Colonic mucosa (tissue), 4 donors: ENCODE results near the gene PPP3CA. TPM values are rescaled to one million over a fixed set of nuclear protein-coding genes. Genes with fewer than 3 reads are reported as not detected.
"Not testable (repeated sequence)": the region's sequence is repeated elsewhere in the genome, so short reads cannot be mapped to it uniquely, and the experiment has no call there.

Source experiments
- DNase-seq: peaks from one replicate; pipeline ENCODE4 v3.0.0-alpha.2; 2020
- H3K27ac ChIP-seq: fragments of 200-600 bp; one replicate; pipeline ENCODE4 v1.8.0; 2021
- H3K27me3 ChIP-seq: fragments of 200-600 bp; one replicate; pipeline ENCODE4 v1.8.0; 2021
- H3K36me3 ChIP-seq: fragments of 200-600 bp; one replicate; pipeline ENCODE4 v1.8.0; 2021
- H3K4me1 ChIP-seq: fragments of 200-600 bp; one replicate; pipeline ENCODE4 v1.8.0; 2021; ENCODE audit warnings: mild to moderate bottlenecking
- H3K4me3 ChIP-seq: fragments of 200-600 bp; one replicate; pipeline ENCODE4 v1.8.0; 2021
- H3K9ac ChIP-seq, 2 donors: one replicate each; pipeline ENCODE4 v1.7.0; 2013; ENCODE audit warnings: control low read depth in 2 of 2, low read depth in 2 of 2, low read length in 2 of 2
- H3K9me3 ChIP-seq: fragments of 200-600 bp; one replicate; pipeline ENCODE4 v1.8.0; 2021
- CTCF ChIP-seq: fragments of 200-600 bp; IDR thresholded peaks from one replicate; pipeline ENCODE4 v1.8.0; 2022; ENCODE audit warnings: antibody characterized with exemption, mild to moderate bottlenecking
- intact Hi-C: fragments of 100-400 bp; cut with DNase I; formaldehyde crosslinking; loops from one replicate; pipeline ENCODE4 v1.14.1; 2022
- total RNA-seq, 2 donors: library from RNA; stranded (reverse); fragmentation: NEBNext Ultra II Directional in 1 of 2; extraction: Animal tissue kit (Norgen Biotek cat#: 25700) in 1 of 2; gene quantifications; one replicate each; pipeline ENCODE4 v1.2.1, GENCODE V29; 2021
- donor health status: healthy.
- donor health status: DM: no; HTN: no; CAD: no.
- donor health status: DM: no; HTN: no; CAD: no.

Gene PPP3CA
- total RNA-seq, 2 donors from 2014 or later, result 34.5 to 43.9 TPM

- H3K4me3 ChIP-seq, result no peak overlapping the region
- no peaks in the 10 kb centered on the region for H3K36me3 ChIP-seq
- no peak for TF ChIP-seq CTCF
- no peaks in the 10 kb centered on the region for H3K9me3 ChIP-seq
- H3K4me1 ChIP-seq, result no peaks in the 10 kb centered on the region
- DNase-seq, result no peak
- no peak overlapping the region for H3K27ac ChIP-seq
- no peak overlapping the region for H3K9ac ChIP-seq
- intact Hi-C loops, result loop anchor here (10.0 kb wide), 1 partner anchor 157 kb away; the partner anchor contains the start of gene PPP3CA
- no peaks in the 10 kb centered on the region for H3K27me3 ChIP-seq
These were observed 159.5 kb downstream of the PPP3CA start for GRCh38 chr4:101187841-101188240.

GRCh38 chr4:101186567-101187184 lies 160.7 kb downstream of the PPP3CA start:
- DNase-seq, result no peak
- no peak overlapping the region for H3K9ac ChIP-seq
- no peaks in the 10 kb centered on the region for H3K9me3 ChIP-seq
- no peak overlapping the region for H3K27ac ChIP-seq
- no peaks in the 10 kb centered on the region for H3K36me3 ChIP-seq
- no peak overlapping the region for H3K4me3 ChIP-seq
- intact Hi-C loops, result loop anchor here (10.0 kb wide), 1 partner anchor 158 kb away; the partner anchor contains the start of gene PPP3CA
- TF ChIP-seq CTCF, result no peak
- no peaks in the 10 kb centered on the region for H3K27me3 ChIP-seq
- H3K4me1 ChIP-seq, result no peaks in the 10 kb centered on the region

- TF ChIP-seq CTCF, result no peak
- Histone ChIP-seq H3K9ac (no peak overlapping the region), H3K27me3 (no peaks in the 10 kb centered on the region), H3K36me3 (no peaks in the 10 kb centered on the region), H3K4me1 (no peaks in the 10 kb centered on the region), H3K27ac (peak overlapping the region; percentile 43), H3K9me3 (no peaks in the 10 kb centered on the region), H3K4me3 (no peak overlapping the region)
- intact Hi-C loops, result loop anchor here (10.0 kb wide), 1 partner anchor 160 kb away; the partner anchor contains the start of gene PPP3CA
- peak; percentile 49 for DNase-seq
These were observed 162.7 kb downstream of the PPP3CA start for GRCh38 chr4:101184668-101185067.

GRCh38 chr4:101183666-101184373 lies 163.5 kb downstream of the PPP3CA start:
- H3K4me3 ChIP-seq, result no peak overlapping the region
- H3K27ac ChIP-seq, result peak overlapping the region; percentile 43
- no peaks in the 10 kb centered on the region for H3K9me3 ChIP-seq
- TF ChIP-seq CTCF, result no peak
- H3K36me3 ChIP-seq, result no peaks in the 10 kb centered on the region
- no peaks in the 10 kb centered on the region for H3K27me3 ChIP-seq
- no peaks in the 10 kb centered on the region for H3K4me1 ChIP-seq
- intact Hi-C loops, result loop anchor here (10.0 kb wide), 1 partner anchor 161 kb away; the partner anchor contains the start of gene PPP3CA
- DNase-seq, result no peak
- H3K9ac ChIP-seq, result peak overlapping the region in 1 of 2 donors; percentile 40

- H3K36me3 ChIP-seq, result no peaks in the 10 kb centered on the region
- TF ChIP-seq CTCF, result no peak
- no peaks in the 10 kb centered on the region for H3K4me1 ChIP-seq
- intact Hi-C loops, result loop anchor here (10.0 kb wide), 1 partner anchor 162 kb away; the partner anchor contains the start of gene PPP3CA
- H3K4me3 ChIP-seq, result no peak overlapping the region
- no peak overlapping the region for H3K27ac ChIP-seq
- DNase-seq, result no peak
- no peaks in the 10 kb centered on the region for H3K9me3 ChIP-seq
- H3K27me3 ChIP-seq, result no peaks in the 10 kb centered on the region
- no peak overlapping the region for H3K9ac ChIP-seq
These were observed 164.1 kb downstream of the PPP3CA start for GRCh38 chr4:101183221-101183620.

GRCh38 chr4:101182688-101183087 lies 164.6 kb downstream of the PPP3CA start:
- not testable (repeated sequence) for H3K27ac ChIP-seq, H3K9me3 ChIP-seq, H3K4me3 ChIP-seq, H3K36me3 ChIP-seq, H3K4me1 ChIP-seq, H3K27me3 ChIP-seq, H3K9ac ChIP-seq, DNase-seq
- intact Hi-C loops, result loop anchor here (10.0 kb wide), 1 partner anchor 162 kb away; the partner anchor contains the start of gene PPP3CA
